Measurements from ENCODE around the gene LYAR.

DNA sequence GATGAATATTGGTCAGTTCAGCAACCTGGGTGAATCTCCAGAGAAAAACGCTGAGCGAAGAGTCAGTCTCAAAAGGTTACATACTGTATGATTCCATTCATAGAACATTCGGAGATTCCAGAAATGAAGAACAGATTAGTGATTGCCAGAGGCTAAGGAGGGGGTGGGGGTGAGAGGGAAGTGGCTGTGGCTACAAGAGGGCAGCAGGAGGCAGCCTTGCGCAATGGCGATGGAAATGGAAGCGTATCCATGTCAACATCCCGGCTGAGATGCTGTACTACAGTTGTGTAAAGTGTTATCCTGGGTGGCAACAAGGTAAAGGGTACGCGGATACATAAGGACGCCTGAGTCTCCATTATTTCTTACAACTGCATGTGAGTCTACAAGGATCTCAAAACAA, 18.0 kb downstream of the LYAR start:
- TF ChIP-seq, protein P1, sequence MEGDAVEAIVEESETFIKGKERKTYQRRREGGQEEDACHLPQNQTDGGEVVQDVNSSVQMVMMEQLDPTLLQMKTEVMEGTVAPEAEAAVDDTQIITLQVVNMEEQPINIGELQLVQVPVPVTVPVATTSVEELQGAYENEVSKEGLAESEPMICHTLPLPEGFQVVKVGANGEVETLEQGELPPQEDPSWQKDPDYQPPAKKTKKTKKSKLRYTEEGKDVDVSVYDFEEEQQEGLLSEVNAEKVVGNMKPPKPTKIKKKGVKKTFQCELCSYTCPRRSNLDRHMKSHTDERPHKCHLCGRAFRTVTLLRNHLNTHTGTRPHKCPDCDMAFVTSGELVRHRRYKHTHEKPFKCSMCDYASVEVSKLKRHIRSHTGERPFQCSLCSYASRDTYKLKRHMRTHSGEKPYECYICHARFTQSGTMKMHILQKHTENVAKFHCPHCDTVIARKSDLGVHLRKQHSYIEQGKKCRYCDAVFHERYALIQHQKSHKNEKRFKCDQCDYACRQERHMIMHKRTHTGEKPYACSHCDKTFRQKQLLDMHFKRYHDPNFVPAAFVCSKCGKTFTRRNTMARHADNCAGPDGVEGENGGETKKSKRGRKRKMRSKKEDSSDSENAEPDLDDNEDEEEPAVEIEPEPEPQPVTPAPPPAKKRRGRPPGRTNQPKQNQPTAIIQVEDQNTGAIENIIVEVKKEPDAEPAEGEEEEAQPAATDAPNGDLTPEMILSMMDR (IDR thresholded peaks at IDR 0.05), result no peak
- no peak for TF ChIP-seq POLR2A (IDR thresholded peaks at IDR 0.05)

Data from thyroid gland (tissue), 4 donors.